ENCODE results near the gene FAM13C.
"Not testable (repeated sequence)": the region's sequence is repeated elsewhere in the genome, so short reads cannot be mapped to it uniquely, and the experiment has no call there.

The FAM13C gene

DNA sequence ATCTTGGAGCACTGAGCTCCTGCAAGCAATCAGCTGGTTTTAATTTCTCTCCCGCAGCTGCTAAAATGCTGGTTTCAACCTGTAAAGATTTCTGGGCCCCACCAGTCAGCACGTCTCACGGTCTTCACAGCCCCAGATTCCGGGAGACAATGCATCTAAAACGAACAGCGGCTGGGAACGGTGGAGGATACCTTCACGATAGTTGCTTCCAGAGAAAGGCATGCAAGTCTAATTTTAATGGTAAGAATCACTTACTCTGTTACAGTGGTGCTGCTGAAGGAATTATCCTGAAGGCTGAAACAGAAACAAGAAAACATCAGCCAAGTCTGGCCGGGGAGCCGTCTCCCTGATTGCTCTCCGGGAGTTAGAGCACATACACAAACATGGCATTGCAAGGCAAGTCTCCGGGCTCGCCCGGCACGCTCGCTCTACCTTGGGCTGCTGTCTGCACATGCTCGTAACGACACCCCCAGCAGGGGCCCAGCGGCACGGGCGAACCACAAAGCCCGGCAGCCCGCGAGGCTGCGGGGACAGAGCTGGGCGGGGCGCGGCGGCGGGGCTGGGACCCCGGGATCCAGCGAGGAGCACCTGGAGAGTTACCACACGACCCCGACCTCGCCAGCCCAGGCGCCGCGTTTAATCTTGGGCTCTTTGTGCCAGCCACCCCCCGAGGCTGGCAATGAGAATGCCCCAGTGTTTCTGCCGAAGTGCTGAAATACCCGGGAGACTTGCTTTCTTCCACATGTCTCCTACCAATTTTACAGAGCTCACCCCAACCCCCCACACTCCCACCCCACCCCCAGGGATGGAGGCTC is at the start of gene FAM13C:
Gene FAM13C (minus strand): TSS at position 406 of the 815 bp plus-strand sequence. CDS start 89 bp downstream, at position 317.
- peak; percentile 36 for DNase-seq

DNA sequence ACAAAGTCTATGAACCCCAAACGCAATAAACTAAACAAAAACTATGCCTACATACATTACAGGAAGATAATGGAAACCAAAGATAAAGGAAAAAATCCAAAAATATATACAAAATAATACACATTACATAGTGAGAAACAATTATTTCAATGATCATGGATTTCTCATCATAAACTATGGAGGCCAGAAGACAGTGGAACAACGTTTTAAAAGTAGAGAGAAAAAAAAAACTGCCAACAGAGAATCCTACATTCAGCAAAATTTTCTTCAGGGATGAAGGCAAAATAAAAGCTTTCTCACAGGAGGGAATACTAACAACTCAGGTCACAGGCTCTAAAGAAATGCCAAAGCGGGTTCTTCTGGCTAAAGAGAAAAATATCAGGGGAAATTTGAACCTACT is 42.9 kb upstream of the FAM13C start:
- DNase-seq: no peak

DNA sequence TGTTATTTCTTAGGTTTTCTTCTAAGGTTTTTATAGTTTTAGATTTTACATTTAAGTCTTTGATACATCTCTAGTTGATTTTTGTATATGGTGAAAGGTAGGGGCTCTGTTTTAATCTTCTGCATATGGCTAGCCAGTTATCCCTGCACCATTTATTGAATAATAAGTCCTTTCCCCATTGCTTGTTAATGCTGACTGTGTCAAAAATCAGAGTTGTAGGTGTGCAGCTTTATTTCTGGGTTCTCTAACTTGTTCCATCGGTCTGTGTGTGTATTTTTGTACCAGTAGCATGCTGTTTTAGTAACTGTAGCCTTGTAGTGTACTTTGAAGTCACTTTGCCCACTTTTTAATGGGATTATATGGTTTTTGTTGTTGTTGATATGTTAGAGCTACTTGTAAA is 37.9 kb upstream of the FAM13C start:
- DNase-seq: no peak

GRCh38 chr10:59399329-59399728 is 37.0 kb upstream of the FAM13C start:
- not testable (repeated sequence) for DNase-seq

DNA sequence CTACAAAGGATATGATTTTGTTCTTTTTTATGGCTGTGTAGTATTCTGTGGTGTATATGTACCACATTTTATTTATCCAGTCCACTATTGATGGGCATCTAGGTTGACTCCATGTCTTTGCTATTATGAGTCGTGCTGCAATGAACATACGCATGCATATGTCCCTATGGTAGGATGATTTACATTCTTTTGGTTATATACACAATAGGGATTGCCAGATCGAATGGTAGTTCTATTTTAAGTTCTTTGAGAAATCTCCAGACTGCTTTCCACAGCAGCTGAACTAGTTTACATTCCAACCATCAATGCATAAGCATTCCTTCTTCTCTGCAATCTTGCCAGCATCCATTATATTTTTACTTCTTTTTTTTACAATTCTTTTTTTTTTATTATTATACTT is 35.6 kb upstream of the FAM13C start:
- DNase-seq: no peak

DNA sequence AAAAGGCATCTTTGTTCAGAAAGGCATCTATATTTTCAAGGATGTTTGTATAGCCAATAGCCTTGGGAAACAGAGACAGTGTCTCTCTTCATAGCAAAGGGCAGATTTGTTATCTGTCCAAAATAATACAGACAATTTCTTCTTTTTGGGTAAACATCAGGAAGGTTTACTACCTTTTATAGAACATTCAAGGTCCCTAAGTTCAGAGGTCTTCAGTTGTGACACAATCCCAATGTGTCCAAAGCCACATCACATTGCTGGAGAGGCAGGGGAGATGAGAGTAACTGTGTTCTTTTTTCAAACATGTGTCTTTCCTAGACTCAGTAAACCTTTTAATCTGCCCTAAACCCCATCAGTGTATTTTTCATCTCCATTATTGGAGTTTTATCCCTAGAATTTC is 33.6 kb upstream of the FAM13C start:
- DNase-seq: no peak

GRCh38 chr10:59393349-59393748 is 31.0 kb upstream of the FAM13C start:
- DNase-seq: no peak

DNA sequence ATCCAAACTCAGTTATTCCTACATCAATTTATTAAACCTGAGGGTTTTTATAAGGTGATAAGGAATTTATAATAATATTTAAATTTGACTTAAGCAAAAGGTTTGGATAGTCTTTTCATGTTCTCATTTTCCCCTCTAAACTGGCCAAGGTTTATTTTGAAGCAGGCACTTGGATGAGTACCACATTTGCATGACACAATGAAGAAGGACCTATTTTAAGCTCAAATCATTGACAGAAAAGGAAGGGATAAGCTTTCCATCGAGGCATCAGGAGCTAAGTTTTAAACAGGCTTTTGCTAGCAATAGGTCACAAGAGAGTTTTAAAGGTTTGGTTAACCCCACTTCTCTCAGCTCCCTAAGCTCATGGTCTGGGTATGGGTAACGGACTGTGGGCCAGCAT is 28.7 kb upstream of the FAM13C start:
- DNase-seq: no peak

DNA sequence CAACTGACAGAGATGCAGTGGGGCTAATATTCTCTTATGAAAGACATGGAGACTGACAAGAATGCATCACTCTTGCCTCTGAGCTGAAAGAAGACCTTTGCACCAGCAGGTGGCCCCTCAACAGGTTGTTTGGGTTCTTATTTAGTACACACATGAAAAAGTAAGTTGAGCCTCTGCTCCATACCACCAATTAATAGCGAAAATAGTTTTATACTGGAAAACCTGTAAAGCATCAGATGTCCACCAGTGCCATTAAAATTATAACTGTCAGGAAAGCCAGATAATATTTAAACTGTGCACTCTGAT is 26.3 kb upstream of the FAM13C start:
- no peak for DNase-seq

DNA sequence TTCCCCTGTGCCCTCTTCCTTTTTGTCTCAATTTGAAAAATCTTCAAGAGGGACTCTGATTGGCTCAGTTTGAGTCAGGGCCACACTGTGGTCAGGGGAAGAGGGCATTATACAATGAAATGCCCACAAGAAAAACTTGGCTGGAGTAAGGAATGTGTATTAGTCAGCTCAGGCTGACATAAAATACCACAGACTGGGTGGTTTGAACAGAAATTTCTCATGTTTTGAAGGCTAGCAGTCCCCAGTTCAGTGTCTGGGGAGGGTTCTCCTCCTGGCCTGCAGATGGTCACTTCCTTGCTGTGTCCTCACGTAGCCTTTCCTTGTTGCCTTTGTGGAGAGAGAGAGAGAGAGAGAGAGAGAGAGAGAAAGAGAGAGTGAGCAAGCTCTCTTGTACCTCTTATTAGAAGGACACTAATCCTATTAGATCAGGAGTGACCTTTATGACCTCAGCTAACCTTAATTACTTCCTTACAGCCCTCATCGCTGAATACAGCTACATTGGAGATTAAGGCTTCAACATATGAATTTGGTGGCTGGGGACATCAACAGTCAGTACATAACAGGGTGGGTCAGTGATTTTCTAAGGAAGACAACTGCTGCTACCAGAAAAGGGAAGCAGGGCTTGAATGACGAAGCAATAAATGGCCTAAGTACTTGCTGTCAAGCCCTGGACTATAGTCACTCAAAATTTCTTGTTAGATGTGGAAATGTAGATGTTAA is 25.8 kb upstream of the FAM13C start:
- DNase-seq: no peak

- DNase-seq: no peak
Observed at GRCh38 chr10:59384761-59385160, 22.4 kb upstream of the FAM13C start.

DNA sequence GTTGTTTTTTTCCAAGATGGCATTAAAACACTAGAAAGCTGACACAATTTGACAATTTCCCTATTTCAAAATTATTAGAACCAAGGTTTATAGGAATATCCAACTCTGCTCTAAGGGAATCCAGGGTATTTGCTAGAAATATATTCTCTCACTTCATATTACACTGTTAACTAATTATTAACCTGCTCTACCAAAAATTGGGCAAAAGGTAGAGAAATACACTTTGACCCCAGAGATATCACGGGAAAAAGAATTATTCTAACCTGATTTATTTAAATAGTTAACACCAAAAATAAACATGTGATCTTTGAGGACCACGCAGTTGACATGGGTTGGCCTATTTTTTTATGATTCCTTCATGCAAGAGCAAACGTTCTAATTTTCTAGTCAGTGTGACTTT is 21.6 kb upstream of the FAM13C start:
- DNase-seq: no peak

GRCh38 chr10:59383436-59383835 is 21.1 kb upstream of the FAM13C start:
- no peak for DNase-seq

DNA sequence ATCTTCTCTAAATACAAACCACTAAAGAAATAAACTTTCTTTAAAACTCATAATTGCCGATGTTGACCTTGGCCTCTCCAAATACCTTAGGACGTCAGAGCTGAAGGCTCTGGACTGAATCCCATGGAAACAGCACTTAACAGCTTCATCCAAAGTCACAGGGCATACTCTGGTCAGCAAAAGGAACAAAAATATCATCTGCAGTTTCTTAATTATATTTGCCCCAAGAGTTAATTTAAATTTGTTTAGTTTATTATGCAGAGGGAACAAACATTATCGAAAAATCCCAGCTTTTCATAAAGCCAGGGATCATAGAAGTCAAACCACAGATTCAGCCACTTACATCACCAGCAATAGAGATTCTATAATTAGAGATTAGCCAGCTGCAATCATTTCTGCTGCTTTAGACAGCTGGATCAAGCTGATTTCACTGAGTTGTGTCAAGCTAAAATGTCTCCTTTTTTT is 20.5 kb upstream of the FAM13C start:
- DNase-seq: no peak

- DNase-seq: no peak
Observed at GRCh38 chr10:59381687-59382086, 19.3 kb upstream of the FAM13C start.

DNA sequence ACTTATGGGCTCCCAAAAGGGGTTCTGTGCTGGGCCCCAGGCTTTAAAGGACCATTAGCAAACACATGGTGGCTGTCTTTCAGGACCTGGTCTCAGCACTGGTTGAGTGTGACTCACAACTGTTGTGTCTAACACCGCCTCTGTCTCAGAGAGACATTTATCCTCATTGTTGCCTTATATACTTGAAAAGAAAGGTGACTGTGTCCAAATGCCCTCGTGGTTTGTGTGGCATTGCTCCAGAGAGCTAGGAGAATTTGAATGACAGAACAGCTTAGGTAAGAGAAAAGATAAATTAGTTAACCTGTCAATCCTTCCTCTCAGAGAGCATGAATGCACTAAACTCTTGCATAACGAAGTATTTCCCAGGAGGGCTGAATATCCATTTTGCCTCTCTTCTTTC is 14.5 kb upstream of the FAM13C start:
- DNase-seq: no peak

DNA sequence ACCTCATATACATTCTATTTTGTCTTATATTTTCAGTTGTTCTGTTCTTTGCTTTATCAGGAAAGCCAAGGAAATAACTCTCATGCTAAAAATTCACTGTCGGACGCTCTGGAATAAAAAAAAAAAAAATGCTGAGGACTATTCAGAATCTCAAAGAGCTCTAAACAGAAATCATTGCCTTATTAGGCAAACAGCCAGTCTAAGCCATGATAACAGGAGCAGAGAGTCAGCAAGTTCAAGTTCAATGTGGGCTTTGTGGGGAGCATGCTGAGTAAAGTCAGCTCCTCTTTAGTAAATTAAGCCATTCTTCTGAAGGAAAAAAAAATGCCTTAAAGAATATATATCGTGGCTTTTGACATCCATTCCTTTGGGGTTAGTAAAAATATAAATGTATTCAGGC is 13.6 kb upstream of the FAM13C start:
- DNase-seq: no peak

DNA sequence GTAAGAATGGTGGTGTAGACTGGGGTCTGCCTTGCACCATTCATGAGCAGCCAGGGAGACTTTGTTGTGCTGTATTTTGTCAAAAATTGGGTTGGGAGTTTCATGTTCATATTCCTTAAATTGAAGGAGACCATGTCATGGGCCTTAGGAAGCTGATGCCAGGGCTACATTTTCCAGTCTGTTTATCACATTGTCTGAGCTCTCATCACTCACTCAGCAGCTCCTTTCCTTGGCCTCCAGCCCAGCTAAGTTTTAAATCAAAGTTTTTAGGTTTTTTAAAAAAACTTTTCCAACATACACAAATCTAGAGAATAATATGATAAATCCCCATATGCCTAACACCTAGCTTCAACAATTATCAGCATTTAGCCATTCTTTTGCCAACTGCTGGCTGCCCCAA is 12.6 kb upstream of the FAM13C start:
- DNase-seq: no peak

DNA sequence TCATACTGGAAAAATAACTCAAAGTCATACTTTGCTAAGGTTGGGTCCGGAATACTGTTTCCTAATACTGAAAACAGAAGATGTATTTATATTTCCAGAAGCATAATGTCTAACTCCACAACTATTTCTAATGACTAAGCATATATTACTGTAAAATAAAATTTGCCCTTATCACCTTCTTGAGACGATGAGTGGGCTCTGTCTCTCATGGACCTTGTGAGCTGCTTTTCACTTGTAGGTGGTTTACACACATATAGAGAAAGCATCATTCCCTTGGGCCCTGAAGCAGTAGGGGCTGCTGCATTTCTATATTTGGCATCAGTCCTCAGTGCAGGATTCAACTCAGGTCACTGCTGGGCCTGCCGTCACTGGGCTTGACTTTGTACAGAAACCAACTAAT is 10.7 kb upstream of the FAM13C start:
- DNase-seq: no peak

GRCh38 chr10:59372543-59372942 is 10.2 kb upstream of the FAM13C start:
- no peak for DNase-seq

- no peak for DNase-seq
Observed at GRCh38 chr10:59366290-59366689, 3.9 kb upstream of the FAM13C start.

GRCh38 chr10:59363446-59363958 is 1.2 kb upstream of the FAM13C start:
- no peak for DNase-seq

DNA sequence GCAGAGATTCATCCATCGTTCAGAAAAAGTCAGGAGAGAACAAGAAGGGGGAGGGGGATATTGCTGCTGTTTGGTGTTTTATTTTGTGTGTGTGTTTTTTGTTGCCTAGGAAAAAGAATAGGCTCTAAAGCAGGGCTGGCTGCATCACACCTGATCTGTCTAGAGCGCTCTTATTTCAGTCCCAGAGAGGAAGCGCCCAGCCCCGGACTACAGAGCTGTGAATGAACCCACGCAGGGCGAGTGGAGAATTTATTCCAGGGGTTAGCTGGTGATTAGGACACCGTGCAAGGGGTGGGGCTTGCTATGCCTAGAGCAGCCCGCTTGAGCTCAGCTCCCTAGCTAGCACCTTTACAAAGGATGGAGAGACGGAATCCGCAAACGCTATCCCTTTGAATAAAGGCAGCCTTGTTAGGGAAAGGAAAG is 621 bp upstream of the FAM13C start:
- peak; percentile 65 for DNase-seq

DNA sequence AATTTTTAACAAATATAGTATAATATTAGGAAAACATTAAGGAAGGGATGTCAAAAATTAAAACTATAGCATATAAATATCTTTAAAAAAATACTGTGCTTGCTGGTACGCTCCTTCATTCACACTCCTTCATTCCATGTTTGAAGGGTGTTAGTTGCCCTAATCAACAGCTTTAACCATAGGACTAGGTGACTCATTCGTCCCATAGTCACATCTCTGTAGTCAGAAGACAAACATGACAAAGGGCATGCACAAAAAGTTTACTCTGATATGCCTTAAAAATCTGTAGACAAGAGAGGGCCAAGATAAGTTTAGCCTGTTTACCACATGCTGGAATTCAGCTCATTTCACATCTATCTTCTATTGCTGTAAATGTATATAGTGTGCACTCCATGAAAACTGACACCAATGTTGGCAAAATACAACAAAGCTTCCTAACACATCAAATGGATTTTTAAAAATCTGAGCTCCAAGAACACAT is 646 bp downstream of the FAM13C start:
- no peak for DNase-seq

All from NCI-H748 treated with DMSO at 0.1 percent for 48 hours (cell line).